SK-N-SH treated with all-trans-retinoic acid at 6 μM for 48 hours (cell line): ENCODE measurements around the gene WNT9B.

Source experiments
- BACH2 ChIP-seq: fragments of 250-450 bp; sonication (Bioruptor Pico); IDR thresholded peaks from 2 replicates; pipeline ENCODE4 v1.9.0; 2021; ENCODE audit warnings: mild to moderate bottlenecking, borderline replicate concordance
- ESRRG ChIP-seq: fragments of 250-450 bp; sonication (Bioruptor Pico); IDR thresholded peaks from 2 replicates; pipeline ENCODE4 v1.6.1; 2021; ENCODE audit warnings: mild to moderate bottlenecking
- PATZ1 ChIP-seq: fragments of 250-450 bp; sonication (Bioruptor Pico); IDR thresholded peaks from 2 replicates; pipeline ENCODE4 v1.8.0; 2020; ENCODE audit warnings: mild to moderate bottlenecking, moderate library complexity, borderline replicate concordance

- TF ChIP-seq ESRRG (CRISPR knock-in tag) (no peak), BACH2 (CRISPR knock-in tag) (no peak), PATZ1 (CRISPR knock-in tag) (no peak)
Observed at GRCh38 chr17:46823657-46824056, 27.7 kb upstream of the WNT9B start.
